ENCODE data around the gene TRHDE.
"Not testable (repeated sequence)": the region's sequence is repeated elsewhere in the genome, so short reads cannot be mapped to it uniquely, and the experiment has no call there.

The TRHDE gene

DNA sequence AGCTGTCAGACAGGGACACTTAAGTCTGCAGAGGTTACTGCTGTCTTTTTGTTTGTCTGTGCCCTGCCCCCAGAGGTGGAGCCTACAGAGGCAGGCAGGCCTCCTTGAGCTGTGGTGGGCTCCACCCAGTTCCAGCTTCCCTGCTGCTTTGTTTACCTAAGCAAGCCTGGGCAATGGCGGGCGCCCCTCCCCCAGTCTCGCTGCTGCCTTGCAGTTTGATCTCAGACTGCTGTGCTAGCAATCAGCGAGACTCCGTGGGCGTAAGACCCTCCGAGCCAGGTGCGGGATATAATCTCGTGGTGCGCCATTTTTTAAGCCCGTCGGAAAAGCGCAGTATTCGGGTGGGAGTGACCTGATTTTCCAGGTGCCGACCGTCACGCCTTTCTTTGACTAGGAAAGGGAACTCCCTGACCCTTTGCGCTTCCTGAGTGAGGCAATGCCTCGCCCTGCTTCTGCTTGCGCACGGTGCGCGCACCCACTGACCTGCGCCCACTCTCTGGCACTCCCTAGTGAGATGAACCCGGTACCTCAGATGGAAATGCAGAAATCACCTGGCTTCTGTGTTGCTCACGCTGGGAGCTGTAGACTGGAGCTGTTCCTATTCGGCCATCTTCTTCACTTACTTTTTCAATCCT lies 248.0 kb downstream of the TRHDE start:
- not testable (repeated sequence) for DNase-seq (ENCODE audit: low spot score)

DNA sequence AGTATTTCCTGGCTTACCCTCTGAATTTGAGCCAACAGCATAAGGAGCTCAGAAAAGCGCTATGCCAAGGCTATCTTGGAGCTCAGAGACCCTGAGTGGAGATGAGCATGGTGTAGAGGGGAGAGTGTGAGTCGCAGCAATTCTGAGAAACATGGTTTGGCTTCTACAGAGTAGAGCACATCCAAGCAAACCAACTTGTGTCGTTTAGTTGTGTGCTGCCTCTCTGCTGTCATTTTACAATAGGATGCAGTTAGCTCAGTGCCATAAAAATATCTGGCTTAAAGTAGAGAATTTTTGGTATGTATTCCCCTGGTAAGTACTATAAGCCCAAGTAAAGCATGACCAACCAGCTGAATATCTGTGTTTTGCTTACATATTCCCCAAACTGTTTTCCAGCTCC lies 249.2 kb downstream of the TRHDE start:
- no peak for DNase-seq (ENCODE audit: low spot score)

DNA sequence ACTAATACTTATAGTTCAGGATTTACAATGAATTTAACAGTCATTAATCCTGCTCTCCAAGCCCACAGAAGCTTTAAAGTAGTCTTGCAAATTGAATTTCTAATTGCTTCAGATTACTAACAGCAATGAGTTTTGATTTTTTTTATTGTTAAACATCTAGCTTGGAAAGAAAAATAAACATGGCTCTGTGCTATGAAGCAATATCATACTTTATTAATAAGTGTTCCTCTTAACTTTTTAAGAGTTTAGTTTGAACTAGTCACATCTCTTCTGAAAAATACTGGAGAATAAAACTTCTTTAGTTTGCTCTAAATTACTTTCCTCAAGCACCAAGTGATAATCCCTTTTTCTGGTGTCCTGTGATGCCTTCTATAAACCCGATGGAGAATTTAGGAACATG lies 250.2 kb downstream of the TRHDE start:
- no peak for DNase-seq (ENCODE audit: low spot score)

DNA sequence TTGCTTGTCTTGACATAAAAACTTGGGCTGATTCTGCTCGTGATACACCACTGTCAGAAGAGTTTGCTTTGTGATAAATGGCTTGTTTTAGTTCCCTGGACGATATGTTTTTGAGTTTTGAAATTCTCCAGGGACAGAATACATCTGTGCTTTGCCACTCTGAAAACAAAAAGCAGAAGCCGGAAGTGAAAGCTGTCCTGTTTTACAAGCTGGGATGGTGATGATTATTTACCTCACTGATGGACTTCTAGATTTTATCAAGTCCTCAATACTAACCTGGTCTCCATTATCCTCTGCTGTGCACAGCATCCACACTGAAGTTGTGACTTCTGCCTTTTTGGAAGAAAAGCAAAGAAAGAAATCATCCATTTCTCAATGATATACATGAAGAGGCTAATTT lies 251.6 kb downstream of the TRHDE start:
- no peak for DNase-seq (ENCODE audit: low spot score)

DNA sequence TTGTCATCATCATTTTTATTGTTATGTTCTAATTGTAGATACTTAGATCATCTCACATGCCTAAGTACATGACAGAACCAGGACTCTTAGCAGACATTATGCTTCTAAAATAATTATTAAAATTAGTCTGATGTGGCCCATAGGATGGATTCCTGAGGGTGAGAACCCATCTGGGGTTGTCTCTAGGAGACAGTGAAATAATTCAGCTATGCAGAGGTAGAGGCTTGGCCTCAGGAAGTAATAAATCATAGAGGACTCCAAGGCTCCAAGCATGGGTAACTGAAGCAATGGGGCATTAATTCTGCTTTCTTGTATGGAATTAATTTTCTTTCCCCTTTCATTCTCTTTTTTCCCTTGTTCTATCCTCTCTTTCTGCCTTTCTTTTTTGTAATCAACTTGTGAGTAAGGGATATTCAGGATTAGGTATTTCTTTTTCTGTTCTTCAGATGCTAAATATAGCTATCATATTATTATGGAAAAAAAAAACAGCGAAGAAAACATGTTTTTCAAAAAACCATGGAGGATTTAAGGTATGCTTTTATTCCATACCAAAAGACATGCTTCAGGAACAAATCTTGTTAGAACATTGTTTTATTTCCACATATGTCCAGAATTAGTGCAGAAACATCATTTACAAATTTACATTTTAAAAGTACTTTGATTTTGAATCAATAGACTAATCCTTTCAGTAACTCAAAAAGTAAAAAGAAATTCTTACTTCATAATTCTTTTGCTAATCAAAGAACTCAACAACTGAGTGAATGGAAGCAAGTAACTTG lies 263.2 kb downstream of the TRHDE start:
- DNase-seq (ENCODE audit: low spot score): no peak

DNA sequence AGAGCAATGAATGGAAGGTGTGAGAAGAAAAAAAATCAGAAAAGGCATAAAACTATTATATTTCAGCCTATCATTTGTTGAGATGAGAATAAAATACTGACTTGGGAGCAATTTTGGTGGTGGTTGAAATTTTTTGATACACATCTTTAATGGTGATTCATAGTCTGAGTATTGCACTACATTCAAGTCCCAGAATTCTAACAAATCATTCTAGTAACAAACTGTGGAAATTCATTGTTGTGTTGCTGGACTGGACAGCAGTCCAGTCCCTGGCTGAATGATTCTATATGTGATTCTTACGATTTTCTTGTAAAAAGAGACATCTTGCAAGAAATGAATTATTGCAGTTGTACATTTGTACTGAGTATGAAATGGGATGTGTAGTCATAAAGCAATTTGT lies 268.6 kb downstream of the TRHDE start:
- no peak for DNase-seq (ENCODE audit: low spot score)

DNA sequence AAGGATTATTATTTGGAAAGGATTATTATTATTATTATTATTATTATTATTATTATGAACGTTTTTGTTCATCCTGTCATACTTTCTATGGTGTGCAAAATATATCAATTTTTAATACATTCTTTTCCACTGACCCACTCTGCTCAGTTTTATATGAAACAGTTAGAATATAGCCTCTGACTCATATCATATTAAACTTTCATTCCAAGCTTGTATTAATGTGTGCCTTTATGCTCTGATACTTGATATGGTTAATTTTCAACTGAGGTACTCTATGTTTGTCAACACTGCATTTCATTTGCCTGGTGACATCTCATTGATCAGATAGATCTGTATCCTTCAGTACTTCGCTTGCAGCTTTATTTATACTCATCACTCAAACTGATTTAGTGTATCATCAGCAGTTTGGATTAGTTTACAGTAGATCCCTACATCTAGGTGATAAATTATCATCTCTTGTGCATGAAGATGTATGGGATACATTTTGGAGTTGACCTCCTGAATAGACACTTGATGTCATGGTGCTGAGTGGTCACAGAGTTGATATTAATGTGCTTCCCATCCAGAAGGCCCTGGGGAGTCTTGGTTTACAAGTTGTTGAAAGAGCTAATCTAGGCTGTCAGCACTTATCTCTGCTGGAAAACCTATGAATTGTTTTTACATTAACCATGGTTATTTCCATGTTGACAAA lies 271.8 kb downstream of the TRHDE start:
- DNase-seq (ENCODE audit: low spot score): no peak

DNA sequence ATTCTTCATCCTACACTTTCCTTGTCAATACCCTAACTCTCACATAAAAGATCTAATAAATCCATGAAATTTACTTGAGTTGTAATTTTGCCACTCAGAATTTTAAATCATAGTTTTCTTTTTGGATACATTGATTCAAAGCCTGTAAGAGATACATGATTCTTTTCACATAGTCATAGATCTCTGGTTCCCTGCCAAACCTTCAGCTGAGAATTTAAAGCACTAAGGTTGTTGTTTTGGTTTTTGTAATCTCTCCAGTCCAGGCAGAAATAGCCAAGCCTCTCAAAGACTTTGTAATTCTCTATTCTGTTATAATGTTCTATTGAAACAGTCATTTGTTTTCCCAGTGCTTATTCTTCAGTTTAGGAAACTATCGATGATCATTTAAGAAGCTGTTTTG lies 273.9 kb downstream of the TRHDE start:
- DNase-seq (ENCODE audit: low spot score): no peak

DNA sequence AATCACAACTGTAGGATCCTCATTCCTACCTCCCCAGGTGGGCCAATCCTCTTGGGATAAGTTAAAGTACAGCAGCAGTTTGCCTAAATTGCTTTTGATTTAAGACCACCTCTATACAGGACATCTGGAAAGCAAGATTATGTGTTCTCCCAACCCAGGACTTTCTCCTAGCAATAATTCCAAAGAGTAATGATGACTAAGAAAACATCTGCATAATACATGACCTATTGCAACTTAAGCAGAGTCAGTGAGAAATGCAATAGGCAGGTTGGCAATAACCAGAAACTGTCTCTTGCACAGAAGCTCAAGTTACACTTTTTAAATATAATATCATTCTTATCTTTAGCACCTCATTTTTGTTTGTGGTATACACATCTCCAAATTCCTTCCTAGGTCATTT lies 275.4 kb downstream of the TRHDE start:
- DNase-seq (ENCODE audit: low spot score): no peak

DNA sequence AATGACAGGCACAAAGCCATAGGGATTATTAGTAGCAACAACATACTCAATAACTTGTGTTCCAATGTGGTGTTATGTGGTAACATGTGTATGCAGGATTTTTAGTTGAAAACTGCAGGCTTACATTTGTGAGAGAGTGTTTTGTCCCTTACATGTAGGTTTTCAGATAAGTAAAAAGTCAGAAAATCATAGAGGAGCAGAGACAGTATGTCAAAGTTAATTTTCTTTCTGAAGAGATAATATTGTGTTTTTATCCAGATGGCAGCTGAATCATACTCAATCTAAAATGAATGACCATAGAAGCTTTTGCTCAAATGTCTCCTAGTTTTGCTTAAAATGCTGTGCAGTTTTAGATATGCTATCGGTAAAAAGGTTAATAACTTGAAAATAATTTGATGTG lies 277.0 kb downstream of the TRHDE start:
- DNase-seq (ENCODE audit: low spot score): no peak

DNA sequence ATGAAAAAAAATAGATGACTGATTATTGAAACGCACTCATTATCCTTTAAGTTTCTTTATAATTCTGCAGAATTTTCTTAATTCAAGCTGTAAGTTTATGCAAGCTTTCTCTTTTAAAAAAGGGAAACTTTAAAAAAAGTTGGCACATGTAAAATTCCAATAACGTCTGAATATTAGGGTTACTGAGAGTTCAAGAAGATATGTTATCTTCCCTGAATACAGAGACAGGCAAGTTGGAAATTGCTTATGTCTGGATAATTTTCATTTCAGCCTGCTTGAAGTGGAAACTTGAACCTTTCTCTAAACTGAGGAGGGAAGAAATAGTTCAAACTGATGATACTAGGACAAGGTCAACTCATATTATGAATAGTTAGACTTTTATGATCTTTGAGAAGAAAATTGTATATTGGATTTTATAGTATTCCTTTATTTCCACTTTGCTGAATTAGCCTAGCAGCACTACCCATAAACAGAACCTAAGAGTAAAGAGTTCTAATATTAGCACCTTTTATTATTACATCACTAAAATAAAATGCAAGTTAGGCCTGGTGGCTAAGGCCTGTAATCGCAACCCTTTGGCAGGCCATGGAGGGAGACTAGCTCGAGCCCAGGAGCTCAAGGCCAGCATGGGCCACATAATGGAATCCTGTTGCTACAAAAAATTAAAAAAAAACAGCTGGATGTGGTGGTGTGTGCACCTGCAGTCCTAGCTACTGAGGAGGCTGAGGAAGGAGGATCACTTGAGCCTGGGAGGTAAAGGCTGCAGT lies 288.0 kb downstream of the TRHDE start:
- no peak for DNase-seq (ENCODE audit: low spot score)

DNA sequence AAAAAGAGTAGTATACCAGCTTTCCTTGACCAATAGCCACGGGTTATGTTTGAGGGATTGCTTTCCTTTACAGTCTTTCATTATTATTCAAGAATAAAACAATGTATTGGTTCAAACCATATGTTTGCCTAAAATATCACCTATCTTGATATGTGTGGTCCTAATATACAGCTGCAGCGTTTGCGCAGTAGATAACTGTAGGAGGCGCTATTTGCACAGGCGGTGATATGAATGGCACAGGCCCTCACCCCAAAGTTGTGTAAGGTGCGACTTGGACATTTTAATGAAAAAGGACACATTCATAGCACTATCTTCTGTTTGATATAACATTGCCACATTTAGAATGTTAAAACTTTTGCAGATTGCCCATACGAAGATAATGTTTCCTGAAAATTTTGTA lies 298.4 kb downstream of the TRHDE start:
- no peak for DNase-seq (ENCODE audit: low spot score)

DNA sequence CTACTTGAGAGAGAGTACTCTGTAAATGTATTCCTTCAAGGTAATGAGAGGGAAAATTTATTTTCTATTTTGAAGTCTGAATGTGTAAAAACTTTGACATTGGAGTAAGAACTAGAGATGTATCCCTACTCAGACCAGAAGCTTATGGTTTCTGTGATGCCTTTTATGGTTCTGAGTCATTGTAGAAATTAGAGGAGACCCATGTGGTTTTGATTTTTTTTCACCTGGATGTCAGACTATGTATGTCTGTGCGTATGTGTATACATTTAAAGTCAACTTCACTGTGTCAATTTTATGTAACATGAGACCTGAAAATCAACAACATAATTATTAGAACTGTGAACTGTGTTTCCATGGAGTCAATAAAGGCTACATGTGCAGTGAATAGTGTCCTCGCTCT lies 302.0 kb downstream of the TRHDE start:
- DNase-seq (ENCODE audit: low spot score): no peak

DNA sequence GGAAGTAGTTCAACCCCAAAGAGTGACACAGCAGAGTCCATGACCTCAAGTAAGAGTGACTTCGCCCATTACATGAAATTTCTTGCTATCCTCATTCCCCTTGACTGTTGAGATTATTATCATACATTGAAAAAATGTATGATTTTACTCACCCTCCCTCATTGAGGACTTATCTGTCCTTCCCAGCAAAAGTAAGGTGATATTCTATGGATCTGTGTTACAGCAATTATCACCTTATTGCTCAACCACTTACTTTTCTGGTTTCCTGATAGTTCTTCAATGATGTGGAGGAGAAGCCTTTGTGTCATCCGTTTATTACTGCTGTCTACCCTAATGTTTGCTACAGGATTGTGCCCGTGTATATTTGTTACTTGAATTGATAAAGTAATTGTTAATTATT lies 306.2 kb downstream of the TRHDE start:
- no peak for DNase-seq (ENCODE audit: low spot score)

DNA sequence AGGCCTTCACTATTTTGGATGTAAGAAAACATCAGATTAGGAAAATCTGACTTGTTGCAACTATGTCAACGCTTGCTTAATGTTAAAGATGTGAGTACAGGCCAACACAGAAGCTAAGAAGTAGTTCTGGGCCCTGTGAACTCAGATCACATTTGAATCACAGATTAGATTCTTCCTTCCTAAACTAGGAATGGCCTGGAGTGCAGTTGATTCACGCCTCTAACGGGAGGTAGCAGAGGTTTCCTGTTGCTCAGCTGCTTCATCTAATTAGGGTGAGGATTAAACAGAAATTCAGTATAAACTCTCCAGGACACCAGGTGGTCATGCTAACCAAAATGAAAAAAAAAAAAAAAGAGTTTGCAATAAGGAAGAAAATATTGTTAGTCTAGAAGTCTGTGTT lies 314.3 kb downstream of the TRHDE start:
- DNase-seq (ENCODE audit: low spot score): no peak

DNA sequence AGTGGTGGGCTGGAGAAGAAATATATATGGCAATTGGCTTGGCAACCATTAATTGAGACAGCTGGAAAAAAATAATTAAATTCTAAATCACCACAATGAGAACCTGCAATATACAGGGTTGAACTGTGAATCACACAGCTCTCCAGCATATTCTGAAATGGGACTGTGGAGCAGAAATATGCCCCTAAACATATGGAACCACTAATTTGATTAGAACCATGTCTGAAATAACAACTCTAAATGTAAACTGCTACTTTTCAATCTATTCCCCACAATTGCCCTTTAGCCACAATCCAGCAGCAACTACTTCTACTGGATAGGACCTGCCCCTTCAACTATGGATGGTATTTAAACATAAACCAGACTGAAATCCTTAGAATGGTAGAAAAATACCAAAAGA lies 330.4 kb downstream of the TRHDE start:
- no peak for DNase-seq (ENCODE audit: low spot score)

DNA sequence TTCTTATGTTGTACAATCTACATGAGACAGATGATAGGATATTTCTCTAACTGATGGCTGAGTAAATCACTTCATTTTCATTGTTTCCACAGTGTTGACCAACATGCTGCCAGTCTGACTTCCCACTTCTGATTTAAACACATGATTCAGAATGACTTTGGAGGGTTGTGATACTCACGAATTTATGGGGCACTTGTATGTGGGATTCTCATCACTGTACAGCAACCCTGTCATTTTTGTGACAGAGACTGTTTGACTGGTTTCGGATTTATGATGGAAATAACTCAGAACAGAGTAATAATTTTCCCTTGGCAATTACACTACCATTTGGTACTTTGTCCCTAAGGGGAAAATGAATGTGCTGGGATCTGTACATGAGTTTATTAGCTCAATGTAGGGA lies 333.8 kb downstream of the TRHDE start:
- no peak for DNase-seq (ENCODE audit: low spot score)

DNA sequence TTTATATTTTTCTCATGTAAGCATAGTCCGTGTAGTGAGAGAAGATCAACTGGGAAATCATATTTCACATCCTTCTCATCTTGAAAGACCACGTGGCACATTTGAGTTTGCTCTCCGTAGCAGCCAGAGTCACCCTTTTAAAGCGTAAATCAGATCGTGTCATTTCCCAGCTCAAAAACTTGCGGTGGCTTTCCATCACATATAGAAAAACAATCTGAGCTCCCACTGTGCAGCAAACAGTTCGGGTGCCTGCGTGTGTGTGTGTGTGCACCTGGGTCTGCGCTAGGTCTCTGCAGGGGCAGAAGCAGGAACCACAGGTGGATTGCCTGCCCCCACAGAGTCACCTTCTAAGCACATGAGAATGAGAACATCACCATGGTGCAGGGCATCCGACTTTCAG lies 338.2 kb downstream of the TRHDE start:
- DNase-seq (ENCODE audit: low spot score): no peak

DNA sequence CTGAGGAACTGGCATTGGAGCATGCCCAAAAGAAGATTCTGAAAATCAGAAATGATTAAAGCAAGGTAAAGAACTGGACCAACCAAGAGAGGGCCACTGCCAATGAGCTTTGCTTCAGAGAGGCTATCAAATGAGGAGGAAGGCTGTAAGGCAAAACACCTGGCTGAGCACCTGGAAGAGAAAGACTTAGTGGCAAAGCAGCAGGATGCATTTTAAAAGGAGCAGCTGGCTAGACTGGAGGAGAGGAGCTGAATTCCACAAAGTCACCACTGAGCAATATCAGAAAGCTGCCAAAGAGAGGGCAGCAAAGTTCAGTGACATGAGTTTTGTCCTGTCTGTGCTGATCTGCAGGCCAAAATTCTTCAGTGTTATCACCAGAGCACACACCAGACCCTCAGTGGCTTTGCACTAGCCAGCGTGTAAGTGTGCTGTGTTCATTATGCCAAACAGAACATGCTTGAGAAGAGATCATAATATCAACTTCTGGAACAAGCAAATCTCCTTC lies 338.7 kb downstream of the TRHDE start:
- no peak for DNase-seq (ENCODE audit: low spot score)

DNA sequence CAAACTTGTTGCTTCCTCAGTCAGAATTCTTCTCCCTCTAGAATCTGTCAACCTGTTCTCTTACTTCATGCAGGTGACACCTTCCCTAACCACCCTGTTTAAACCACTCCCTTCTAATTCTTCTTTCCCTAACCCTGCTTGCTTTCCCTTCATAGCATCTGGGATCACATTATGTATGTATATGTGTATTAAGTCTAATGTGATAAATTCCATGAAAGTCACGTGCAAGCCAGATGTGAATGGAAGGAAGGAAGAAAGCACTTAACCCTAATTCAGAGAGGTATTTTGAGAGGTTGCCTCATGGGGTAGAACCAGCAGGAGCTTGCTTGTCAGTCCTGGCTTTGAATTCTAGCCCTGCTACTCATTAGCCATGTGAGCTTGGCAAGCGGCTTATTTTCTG lies 340.0 kb downstream of the TRHDE start:
- DNase-seq (ENCODE audit: low spot score): no peak

DNA sequence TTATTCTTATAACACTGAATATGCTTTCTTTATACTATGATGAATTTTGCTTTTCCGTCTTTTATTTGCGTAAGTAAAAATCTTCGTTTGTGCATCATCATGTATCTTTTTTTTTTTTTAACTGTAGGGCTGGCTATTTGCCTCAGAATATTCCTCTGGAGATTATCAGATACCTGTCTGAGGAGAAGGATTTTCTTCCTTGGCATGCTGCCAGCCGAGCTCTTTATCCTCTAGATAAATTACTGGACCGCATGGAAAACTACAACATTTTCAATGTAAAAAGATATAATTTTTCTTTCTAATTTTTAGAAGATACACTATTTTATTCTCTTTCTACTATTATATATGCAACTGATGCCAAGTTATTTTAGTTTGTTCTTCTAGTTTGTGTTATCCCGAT lies 346.6 kb downstream of the TRHDE start:
- DNase-seq (ENCODE audit: low spot score): no peak

DNA sequence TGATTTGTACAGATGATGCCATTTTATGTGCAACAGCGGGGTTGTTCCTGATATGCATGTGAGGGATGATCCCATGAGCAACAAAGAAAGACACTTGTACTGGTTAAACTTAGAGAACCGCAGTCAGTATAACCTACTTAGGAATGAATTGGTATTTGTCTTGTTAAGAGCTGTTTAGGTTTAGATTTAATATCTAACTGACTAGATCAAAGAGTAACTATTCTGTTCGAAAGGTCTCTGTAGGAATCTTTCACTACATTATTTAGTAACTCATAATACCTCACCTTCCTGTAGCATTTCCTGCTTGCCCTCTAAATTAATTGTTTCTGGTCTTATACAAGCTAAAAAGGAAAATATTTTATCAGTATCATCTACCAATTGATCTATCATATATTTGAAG lies 350.4 kb downstream of the TRHDE start:
- DNase-seq (ENCODE audit: low spot score): no peak
